HL-60/S4 (cell line): Measurements from ENCODE around the gene PHF11.

Source experiments
- in situ Hi-C: fragments of 300-500 bp; cut with MboI; formaldehyde crosslinking; loops from 2 replicates; pipeline ENCODE4 v1.14.3; 2022; ENCODE audit warnings: low sequenced_read_pairs

PHF11 gene

DNA sequence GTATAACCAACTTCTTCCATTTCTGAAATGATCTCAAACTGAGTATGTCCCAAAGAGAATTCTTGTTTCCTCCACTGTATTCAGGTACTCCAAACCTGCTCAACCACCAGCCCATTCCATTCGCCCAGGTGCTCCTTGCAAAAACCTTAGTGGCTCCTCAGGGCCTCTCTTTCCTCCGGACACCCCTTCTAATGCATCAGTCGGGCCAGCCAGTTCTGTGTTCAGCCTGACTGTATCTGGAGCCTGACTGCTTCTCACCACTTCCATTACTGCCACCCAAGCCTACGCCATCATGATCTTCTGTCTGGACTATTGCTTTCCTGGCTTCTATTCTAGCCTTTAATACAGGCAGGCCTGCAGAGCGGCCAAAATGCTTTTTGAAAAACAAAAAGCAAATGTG, 1.5 kb downstream of the PHF11 start:
- in situ Hi-C loops: no loop called here

DNA sequence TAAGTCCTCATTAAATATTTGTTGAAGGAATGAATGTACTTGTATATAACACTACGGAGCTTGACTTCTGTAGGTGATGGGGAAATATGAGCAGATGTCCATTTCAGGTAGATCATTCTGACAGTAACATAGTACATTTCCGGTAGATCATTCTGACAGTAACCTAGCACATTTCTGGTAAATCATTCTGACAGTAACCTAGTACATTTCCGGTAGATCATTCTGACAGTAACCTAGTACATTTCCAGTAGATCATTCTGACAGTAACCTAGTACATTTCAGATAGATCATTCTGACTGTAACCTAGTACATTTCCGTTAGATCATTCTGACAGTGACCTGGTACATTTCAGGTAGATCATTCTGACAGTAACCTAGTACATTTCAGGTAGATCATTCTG, 2.5 kb downstream of the PHF11 start:
- in situ Hi-C loops: no loop called here

DNA sequence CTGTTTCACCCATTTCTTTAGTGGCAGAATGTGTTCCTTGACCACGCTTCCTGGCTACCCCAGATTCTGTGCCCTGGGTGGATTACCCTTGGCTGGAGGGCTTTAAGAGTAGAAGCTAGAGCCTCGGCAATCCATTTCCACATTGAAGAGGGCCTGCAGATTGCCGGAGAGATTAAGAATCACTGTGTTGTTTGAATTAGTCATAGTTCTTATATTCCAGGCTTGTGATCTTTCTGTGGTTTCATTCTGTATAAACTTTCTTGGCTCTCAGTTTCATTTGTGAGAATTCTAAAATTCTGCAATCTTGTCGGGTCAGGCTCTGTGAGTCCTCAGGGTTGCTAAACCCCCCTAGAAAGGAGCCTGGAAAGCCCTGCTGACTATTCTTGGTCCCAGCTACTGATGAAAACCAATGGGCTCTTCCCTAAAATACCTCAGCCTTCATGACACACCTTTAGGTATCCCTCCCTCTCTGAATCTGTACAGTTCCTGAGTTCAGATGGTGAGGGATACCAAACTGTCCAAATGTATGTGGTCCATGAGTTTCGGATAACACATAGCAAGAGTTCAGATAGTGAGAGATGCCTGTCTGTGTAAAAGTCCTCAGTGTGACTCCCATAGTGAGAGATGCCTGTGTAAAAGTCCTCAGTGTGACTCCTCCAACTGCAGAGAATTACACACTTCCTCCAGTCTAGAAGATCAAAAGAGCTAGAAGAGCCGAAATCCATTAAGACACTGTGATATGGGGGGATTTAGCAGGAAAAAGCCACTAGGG, 4.3 kb downstream of the PHF11 start:
- in situ Hi-C loops: no loop called here

DNA sequence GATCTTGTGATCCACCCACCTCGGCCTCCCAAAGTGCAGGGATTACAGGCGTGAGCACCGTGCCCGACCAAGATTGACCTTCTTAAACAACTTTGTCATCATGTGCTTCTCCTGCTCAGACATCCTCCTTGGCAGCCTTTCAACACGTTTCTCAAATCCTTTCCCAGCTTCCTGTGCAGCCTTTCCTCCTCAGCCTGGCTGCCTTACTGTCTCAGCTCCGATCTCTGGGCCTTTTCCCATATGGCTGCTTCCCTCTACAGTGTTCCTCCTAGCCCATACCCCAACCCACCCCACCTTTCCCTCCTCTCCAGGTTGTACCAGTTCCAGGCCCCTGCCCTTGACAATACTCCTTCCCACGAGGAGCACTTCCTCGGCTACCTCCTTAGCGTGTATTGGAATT, 7.2 kb downstream of the PHF11 start:
- in situ Hi-C loops: no loop called here

DNA sequence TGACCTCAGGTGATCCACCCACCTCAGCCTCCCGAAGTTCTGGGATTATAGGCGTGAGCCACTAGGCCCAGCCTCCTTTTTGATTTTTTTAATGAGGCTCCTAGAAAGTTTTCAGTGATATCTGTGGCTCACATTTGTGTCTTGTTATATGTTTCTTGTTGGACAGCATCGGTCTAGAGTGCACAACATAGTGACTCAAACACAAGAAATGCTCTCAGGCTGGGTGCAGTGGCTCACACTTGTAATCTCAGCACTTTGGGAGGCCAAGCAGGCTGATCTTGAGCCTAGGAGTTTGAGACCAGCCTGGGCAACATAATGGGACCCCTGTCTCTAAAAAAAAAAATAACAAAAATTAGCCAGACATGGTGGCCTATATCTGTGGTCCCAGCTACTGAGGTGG, 8.2 kb downstream of the PHF11 start:
- in situ Hi-C loops: no loop called here

DNA sequence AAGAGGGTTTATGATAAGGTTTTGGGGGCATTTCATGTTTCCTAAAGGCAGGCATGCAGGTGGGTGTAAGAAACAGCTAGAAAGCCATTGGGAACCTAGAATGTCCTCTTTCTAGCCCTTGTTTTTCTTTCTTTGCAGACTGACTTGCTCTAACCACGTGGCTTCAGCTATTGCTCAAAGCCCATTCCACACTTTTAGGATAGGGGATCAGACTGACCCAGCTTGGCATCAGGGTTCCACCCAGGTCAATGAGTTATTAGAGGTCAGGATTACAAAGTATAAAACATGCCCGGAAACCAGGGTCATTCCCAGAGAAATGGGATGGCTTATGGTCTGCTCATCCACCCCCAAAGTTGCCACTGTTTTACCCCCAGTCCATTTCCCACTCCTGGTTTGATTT, 16.8 kb downstream of the PHF11 start:
- in situ Hi-C loops: no loop called here

DNA sequence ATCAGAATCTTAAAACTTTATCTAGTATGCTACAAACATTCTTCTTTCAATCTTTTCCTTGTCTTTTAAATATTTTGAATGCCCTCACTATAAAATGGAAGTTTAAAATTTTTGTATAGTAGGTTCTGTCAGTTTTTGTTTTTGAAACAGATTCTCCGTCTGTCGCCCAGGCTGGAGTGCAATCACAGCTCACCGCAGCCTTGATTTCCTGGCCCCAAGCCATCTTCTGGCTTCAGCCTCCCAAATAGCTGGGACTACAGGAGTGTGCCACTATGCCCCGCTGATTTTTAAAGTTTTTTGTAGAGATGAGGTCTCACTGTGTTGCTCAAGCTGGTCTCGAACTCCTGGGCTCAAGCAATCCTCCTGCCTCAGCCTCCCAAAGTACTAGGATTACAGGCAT, 20.7 kb downstream of the PHF11 start:
- in situ Hi-C loops: no loop called here

DNA sequence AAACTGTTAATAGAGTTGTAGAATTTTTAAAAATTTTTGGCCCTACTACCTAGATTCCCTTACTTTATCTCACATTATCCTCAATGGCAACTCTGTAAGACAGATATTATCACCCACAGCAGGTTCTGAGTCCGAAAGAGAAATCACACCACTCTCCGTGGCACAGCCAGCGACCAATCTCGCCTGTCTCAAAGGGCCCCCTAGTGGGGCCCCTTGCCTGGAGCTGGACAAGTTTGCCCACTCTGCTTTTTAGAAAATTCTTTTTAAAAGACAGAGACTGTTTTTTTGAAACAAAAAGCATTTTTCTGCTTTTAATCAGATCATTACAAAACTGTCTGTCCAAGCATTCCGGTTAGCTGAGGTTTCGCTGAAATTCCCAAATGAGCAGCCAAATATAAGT, 21.7 kb downstream of the PHF11 start:
- in situ Hi-C loops: no loop called here

DNA sequence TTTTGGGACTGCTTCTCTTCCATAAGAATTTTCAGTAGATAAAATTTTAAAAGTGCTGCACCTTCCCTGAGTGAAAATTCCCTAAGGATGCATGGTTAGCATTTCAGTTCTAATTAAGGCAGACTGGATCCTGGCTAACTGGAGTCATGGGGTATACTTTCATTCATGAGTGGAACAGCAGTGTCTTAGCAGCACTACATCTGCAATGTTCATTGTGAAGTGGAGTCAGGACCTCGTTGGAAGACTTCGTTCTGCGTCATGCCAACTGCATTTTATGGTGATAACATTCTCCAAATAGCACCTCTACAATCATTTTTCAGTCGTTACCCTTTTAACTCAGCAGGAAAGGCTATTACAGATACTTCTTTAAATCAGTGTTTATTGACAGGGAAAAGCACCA, 25.5 kb downstream of the PHF11 start:
- in situ Hi-C loops: no loop called here

DNA sequence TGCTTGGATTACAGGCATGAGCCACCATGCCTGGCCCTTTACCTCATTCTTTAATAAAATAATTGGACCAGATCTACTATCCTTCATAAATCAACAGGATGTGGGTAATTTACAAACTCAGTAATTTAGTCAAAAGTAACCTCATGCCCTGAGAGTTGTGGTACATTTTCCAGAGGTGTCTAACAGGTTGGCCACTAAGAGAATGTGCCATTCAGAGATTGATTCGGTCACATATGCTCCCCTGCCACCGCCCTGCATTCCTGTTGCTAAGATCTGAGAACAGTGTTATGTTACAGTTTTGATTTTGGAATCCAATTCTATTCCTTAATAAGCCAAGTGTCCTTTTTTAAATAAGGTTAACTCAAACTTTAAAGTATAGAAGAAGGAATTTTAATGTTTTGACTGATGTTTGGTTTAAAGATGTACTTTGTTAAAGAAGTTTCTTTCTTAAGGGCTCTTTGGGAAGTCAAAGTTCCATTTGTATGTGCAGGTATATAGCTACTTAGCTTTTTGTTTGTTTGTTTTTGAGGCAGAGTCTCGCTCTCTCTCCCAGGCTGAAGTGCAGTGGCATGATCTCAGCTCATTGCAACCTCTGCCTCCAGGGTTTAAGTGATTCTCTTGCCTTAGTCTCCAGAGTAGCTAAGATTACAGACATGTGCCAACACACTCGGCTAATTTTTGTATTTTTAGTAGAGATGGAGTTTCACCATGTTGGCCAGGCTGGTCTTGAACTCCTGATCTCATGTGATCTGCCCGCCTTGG, 29.2 kb downstream of the PHF11 start:
- in situ Hi-C loops: no loop called here

DNA sequence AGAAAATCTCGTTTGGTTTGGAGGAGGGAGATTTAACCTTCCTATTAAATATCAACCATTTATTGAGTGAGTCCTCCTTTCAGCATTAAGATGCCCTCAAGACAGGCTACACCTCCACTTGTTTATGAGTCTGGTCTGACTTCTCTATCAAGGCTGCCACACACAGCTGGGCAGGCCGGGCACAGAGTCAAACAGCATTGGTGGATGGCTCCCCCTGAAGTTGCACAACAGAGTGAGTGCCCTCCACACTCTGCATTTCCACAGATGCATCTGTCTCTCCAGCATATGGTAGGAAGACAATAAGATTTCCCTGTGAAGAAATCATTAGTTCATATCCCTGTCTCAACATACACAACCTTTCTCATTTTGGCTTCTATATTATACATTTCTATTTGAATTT, 31.4 kb downstream of the PHF11 start:
- in situ Hi-C loops: no loop called here

DNA sequence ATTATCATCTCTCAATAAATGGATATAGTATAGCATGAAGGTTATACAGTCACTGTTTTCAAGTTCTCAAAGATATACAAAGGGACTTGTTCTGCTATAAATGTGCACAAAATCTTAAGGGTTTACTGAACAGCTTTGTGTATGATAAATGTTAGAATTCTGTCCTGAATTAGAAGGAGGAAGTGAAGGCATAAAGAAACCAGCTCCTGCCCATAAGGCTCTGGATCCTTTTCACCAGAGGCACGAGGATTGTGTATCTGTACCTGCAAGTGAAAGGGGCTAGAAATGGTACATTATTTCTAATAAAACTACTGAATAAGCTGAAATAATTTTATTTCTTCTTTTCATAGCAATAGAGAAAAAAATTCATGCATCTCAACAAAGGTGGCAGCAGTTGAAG, 32.4 kb downstream of the PHF11 start:
- in situ Hi-C loops: no loop called here

DNA sequence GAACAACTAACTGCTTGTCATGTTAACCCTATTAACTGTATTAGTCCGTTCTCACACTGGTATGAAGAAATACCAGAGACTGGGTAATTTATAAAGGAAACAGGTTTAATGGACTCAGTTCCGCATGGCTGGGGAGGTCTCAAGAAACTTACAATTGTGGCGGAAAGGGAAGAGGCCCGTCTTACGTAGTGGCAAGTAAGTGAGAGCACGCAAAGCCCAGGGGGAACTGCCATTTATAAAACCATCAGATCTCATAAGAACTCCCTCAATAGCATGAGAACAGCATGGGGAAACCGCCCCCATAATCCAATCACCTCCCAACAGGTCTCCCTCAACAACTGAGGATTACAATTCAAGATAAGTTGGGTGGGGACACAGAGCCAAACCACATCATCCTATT, 34.7 kb downstream of the PHF11 start:
- in situ Hi-C loops: no loop called here

DNA sequence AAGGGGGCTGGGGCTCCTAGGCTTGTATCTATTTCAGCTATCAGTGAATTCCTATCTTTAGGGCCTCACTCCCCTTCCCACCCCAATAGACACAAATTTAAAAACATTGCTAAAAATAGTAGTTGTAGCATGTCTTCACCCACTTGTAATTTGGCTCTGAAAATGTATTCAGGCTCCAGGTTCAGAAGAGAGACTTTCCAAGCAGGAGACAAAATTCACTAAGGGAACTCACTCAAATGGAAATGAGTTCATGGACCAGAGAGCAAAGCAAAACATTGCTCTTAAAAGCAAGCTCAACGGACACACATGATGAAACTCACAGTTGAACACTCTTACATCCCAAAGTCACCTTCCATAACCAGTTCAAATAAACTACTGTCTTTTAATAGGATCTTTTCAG, 36.8 kb downstream of the PHF11 start:
- in situ Hi-C loops: no loop called here

DNA sequence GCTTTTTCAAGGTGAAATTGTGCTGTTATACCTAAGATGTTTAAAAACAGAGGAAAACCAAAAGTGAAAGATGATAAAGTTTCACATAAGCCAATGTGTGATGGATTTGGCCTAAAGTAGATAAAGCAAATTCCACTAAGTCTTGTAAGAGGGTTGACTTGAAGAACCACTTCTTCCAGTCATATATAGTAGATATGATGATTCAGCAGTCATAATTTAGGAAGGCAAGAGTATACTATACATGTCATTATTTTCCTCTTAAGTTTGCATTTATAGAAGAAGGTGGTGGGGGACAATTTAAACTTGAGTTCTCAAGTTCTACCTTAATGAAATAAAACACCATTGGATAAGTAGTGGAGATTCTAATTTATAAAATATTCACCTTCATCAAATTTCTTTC, 37.3 kb downstream of the PHF11 start:
- in situ Hi-C loops: no loop called here

DNA sequence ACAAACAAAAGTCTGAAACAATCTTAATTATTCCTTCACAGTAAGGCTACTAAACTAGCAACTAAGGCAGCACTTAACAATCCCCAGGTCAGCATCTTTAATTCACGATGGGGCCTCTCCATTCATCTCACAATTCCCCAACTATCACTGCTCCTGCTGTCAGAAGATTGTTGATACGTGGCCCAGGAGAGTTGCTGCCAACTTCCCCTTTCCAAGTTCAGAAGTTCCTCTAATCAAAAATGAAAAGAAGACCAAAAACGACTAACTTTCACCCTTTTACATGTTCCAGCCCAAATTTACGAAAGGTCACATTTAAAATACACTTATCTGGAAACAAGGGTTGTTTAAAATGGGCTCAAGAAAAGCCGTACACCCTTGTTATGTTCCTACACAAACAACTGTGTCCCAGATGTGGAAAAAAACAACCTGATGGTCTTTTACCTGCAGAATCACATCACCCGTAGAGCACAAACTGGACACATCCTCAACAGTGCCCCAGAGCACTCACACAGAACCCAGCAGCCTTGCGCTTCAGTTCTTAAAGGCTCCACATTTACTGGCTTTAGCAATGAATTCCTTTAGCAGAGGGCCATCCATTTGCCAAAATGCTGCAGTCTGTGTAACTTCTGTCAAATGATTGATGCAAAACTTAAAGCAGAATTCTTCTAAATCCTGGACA, 38.0 kb downstream of the PHF11 start:
- in situ Hi-C loops: no loop called here

DNA sequence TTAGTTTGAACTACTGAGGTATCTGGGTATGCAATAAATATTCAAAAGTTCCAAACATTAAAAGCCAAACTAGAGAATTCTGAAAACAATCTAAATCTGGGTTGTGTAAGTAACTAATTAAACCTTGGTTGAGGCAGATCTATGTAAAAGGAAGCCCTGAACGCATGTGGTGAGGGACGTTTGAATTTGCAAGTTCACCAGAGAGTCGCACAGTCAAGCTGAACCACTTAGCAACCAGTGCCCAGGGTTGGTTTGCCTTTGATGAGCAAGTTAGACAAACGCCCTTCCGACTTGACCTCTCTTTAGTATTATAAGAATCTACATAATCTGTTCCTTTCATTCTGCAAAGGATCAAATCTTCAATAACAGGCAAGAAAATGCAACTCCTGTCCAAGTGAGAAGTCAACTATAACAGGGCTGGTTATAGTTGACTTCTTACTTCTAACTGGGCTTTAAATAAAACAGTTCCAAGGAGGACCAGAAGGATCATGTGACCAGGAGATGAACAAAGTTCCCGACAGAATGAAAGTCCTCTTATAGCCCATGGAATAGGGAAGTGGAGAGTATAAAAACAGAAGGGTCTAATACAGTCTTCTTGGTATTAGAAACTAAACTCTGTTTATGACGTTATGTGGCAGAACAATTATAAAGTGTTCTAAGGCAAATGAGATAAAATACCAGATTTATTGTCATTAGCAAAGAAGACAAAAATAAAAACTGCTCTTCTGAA, 40.6 kb downstream of the PHF11 start:
- in situ Hi-C loops: no loop called here

DNA sequence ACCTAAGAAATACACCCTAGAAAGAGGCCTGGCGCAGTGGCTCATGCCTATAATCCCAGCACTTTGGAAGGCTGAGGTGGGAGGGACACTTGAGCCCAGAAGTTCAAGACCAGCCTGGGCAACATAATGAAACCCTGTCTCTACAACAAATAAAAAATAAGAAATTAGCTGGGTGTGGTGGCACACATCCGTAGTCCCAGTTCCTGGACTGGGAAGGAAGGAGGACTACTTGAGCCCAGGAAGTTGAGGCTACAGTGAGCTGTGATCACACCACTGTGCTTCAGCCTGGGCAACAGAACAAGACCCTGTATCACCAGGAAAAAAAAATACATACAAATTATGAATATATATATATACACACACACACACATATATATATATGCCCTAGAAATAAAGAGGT, 42.7 kb downstream of the PHF11 start:
- in situ Hi-C loops: no loop called here

DNA sequence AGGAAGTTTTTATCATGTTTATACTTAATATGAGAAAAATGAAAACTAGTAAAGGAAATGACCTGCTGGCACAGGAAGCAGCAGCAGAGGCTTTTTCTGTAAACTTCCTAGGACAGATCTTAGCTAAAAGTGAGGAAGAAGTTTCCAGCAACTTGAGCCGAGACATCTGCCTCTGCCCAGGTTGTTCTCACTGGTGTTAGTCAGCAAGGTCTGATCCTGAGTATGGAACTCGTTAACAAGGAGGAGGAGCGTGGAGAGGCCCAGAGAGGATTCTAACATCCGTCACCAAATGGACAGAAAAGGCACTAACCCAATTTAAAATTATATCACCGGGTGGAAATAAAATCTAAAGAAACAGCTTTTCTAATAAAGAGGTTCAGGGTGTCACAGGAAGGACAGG, 43.6 kb downstream of the PHF11 start:
- in situ Hi-C loops: no loop called here

DNA sequence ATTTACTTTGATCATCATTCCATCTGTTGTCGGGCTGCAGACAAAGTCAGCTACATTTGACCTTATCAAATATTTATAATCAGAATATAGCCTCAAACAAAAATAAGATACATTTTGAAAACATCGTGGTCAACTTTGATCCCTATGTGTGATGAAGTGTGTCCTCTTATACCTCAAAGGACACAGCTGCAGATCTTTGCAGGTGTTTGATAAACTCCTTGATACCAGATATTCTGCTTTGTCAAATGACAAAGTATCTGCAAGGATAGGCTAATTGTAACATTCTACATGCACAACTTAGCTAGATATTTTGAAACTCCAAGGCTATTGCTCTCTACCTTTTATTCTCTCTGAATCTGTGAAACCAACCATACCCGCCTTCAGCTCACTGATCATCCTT, 44.0 kb downstream of the PHF11 start:
- in situ Hi-C loops: no loop called here

DNA sequence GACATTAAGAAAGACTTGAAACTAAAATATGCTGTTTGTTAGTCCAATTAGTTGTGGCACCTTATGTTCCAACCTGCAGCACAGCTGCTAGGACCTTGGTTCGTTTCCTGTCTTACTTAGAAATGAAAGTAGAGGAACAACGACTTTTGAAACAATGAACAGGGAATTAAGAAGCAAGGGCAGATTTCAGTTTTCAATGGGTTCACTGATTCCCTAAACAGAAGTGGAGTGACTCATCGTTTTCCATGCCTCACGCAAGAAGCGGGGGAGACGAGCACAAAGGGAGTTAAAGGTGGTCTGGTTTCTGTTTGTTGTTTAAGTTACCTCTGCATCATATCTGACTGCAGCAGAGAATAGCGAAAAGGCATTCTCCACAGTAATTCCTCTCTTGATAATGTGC, 44.8 kb downstream of the PHF11 start:
- in situ Hi-C loops: no loop called here
